Islet of Langerhans (tissue), 1 donor: Measurements from ENCODE around the gene CRELD1.

Experiments
- FAIRE-seq: peaks from one replicate; lab custom pipeline; 2011; peaks lifted over from hg19 to GRCh38; lab: Jason Lieb, UNC

The CRELD1 gene

GRCh38 chr3:9965200-9965875, 31.7 kb downstream of the CRELD1 start:
- FAIRE-seq = no peak

- no peak for FAIRE-seq
These were observed 33.2 kb downstream of the CRELD1 start for GRCh38 chr3:9966841-9967240.

- no peak for FAIRE-seq
These were observed 36.0 kb downstream of the CRELD1 start for GRCh38 chr3:9969632-9970019.

GRCh38 chr3:9970020-9970652, 36.5 kb downstream of the CRELD1 start:
- no peak for FAIRE-seq

GRCh38 chr3:9976721-9977709, 43.4 kb downstream of the CRELD1 start:
- FAIRE-seq = peak; percentile 13

GRCh38 chr3:9978710-9979305, 45.2 kb downstream of the CRELD1 start:
- FAIRE-seq = no peak

DNA sequence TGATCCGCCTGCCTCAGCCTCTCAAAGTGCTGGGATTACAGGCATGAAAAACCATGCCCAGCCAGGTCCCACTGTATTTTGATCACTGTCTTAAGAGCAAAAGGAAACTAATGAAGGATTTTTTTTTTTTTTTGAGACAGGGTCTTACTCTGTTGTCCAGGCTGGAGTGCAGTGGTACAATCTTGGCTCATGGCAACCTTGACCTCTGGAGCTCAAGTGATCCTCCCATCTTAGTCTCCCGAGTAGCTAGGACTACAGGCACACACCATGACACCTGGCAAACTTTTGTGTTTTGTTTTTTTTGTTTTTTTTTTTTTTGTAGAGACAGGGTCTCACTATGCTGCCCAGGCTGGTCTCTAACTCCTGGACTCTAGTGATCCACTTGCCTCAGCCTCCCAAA, 46.6 kb downstream of the CRELD1 start:
- FAIRE-seq = no peak

GRCh38 chr3:9986230-9986725, 52.6 kb downstream of the CRELD1 start:
- FAIRE-seq = no peak

DNA sequence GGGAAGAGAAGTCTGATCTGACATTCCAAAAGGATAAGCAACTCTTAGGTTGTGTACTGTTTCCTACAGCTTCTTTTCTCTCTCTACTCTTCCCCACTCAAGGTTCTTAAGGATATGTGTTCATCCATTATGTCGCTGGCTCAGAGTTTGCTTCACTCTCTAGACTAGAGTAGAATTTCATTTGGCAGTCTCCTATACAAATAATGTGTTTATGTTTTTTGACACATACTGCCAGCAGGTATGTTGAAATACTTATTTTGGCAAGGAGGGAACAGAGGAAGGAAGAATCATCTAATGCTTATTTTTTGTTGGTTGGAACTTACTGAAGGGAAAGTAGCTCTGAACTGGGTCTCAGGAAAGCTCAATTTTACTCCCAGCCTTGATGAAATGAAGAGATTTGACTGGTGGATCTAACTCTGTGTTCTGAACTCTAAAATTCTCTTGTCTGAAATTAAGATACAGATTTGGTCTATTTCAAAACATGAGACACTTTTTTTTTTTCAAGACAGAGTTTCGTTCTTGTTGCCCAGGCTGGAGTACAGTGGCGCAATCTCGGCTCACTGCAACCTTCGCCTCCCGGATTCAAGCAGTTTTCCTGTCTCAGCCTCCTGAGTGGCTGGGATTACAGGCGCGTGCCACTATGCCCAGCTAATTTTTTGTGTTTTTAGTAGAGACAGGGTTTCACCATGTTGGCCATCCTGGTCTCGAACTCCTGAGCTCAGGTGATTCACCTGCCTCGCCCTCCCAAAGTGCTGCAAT, 60.6 kb downstream of the CRELD1 start:
- FAIRE-seq = no peak
